ENCODE measurements around the gene PPFIA3. TPM values are rescaled to one million over a fixed set of nuclear protein-coding genes. Genes with fewer than 3 reads are reported as not detected.

The PPFIA3 gene
- total RNA-seq, 1 experiment from 2014 or later = 19.1 TPM

DNA sequence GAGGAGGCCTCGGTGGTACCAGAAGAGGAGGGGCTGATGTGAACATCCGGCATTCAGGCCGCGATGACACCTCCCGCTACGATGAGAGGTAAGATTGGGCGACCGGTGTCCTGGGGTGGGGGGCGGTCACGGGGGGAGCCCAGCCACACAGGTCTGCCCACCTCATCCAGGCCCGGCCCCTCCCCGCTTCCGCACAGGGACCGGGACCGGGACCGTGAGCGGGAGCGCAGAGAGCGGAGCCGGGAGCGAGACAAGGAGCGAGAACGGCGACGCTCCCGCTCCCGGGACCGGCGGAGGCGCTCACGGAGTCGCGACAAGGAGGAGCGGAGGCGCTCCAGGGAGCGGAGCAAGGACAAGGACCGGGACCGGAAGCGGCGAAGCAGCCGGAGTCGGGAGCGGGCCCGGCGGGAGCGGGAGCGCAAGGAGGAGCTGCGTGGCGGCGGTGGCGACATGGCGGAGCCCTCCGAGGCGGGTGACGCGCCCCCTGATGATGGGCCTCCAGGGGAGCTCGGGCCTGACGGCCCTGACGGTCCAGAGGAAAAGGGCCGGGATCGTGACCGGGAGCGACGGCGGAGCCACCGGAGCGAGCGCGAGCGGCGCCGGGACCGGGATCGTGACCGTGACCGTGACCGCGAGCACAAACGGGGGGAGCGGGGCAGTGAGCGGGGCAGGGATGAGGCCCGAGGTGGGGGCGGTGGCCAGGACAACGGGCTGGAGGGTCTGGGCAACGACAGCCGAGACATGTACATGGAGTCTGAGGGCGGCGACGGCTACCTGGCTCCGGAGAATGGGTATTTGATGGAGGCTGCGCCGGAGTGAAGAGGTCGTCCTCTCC, 11.5 kb upstream of the PPFIA3 start:
- Mint-ChIP-seq H3K9me3 (peaks cover 0 to 2% of the 10 kb centered on the region in 2 experiments; a peak in 2 of 5 replicates), H3K4me3 (no peak overlapping the region), H3K4me1 (peaks cover 6 to 21% of the 10 kb centered on the region in 2 experiments), H3K27me3 (ENCODE audit: low read depth) (peaks cover 1% of the 10 kb centered on the region), H3K36me3 (ENCODE audit: insufficient read depth in 1 of 3, low read depth in 3 of 3) (peaks cover 38 to 59% (median 55%) of the 10 kb centered on the region in 3 experiments), H3K27ac (peak overlapping the region in 1 of 3 experiments; percentile 87; a peak in 2 of 7 replicates)
- Histone ChIP-seq H4K91ac (ENCODE audit: insufficient read length, low read depth, low read length) (no peak overlapping the region), H4K20me1 (ENCODE audit: control insufficient read depth, insufficient read depth, insufficient read length) (no peaks in the 10 kb centered on the region), H2BK20ac (ENCODE audit: low read depth, low read length, poor library complexity, severe bottlenecking) (no peak overlapping the region), H2AFZ (ENCODE audit: low read length) (no peak overlapping the region), H2BK12ac (ENCODE audit: insufficient read length, low read depth, low read length) (no peak overlapping the region), H2AK5ac (ENCODE audit: insufficient read length, low read length) (no peak overlapping the region), H4K8ac (replicated peaks; ENCODE audit: insufficient read length, low read depth, low read length) (no peak overlapping the region), H3T11ph (ENCODE audit: low read length) (no peak overlapping the region), H3K18ac (ENCODE audit: insufficient read length, low read depth, low read length) (no peak overlapping the region), H3K79me2 (ENCODE audit: insufficient read depth, low read length) (no peaks in the 10 kb centered on the region), H3K56ac (ENCODE audit: insufficient read length, low read depth, low read length) (no peak overlapping the region), H3K27me3 (ENCODE audit: insufficient read depth, low read length) (no peaks in the 10 kb centered on the region), H2BK15ac (ENCODE audit: low read depth, low read length) (no peak overlapping the region), H3K27ac (ENCODE audit: insufficient read length, low read depth, low read length) (no peak overlapping the region), H2BK120ac (ENCODE audit: low read depth, low read length, poor library complexity, severe bottlenecking) (no peak overlapping the region), H2BK5ac (ENCODE audit: insufficient read length, low read length) (no peak overlapping the region), H3K79me1 (ENCODE audit: insufficient read depth, low read depth, low read length, poor library complexity, severe bottlenecking) (no peaks in the 10 kb centered on the region), H3K23me2 (ENCODE audit: insufficient read length, low read depth, low read length, poor library complexity, severe bottlenecking) (no peaks in the 10 kb centered on the region), H3K4me1 (ENCODE audit: insufficient read depth, low read length) (no peaks in the 10 kb centered on the region), H4K5ac (ENCODE audit: insufficient read length, low read depth, low read length) (no peak overlapping the region), H3K9ac (ENCODE audit: extremely low read depth, insufficient read length, low read length) (no peak overlapping the region), H3K4ac (ENCODE audit: low read depth, low read length) (no peak overlapping the region), H3K14ac (ENCODE audit: insufficient read depth, low read length) (no peak overlapping the region), H3K9me3 (ENCODE audit: control insufficient read depth, low read depth, low read length) (no peaks in the 10 kb centered on the region), H3K23ac (ENCODE audit: insufficient read length, low read depth, low read length) (no peak overlapping the region), H3K4me2 (ENCODE audit: insufficient read depth, insufficient read length, low read length) (no peak overlapping the region)
- no peak for DNase-seq
- TF ChIP-seq, protein P1, sequence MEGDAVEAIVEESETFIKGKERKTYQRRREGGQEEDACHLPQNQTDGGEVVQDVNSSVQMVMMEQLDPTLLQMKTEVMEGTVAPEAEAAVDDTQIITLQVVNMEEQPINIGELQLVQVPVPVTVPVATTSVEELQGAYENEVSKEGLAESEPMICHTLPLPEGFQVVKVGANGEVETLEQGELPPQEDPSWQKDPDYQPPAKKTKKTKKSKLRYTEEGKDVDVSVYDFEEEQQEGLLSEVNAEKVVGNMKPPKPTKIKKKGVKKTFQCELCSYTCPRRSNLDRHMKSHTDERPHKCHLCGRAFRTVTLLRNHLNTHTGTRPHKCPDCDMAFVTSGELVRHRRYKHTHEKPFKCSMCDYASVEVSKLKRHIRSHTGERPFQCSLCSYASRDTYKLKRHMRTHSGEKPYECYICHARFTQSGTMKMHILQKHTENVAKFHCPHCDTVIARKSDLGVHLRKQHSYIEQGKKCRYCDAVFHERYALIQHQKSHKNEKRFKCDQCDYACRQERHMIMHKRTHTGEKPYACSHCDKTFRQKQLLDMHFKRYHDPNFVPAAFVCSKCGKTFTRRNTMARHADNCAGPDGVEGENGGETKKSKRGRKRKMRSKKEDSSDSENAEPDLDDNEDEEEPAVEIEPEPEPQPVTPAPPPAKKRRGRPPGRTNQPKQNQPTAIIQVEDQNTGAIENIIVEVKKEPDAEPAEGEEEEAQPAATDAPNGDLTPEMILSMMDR (conservative IDR thresholded peaks at IDR 0.05) = no peak
- no CpG with 5 or more reads among the region's 93 CpGs for WGBS (ENCODE audit: extremely low coverage, insufficient read length, low lambda C conversion rate)
